ENCODE data around the gene DENND4B.
A peak's percentile ranks its signal among the peaks of the same experiment; 100 is the strongest.

Gene DENND4B

GRCh38 chr1:153968408-153968807, 21.9 kb upstream of the DENND4B start:
- Histone ChIP-seq H3K36me3 (ENCODE audit: control insufficient read depth, insufficient read depth, low read length) (no peaks in the 10 kb centered on the region; the same call in 1 of the 2 replicates), H3K4me3 (ENCODE audit: low read length) (peak overlapping the region; percentile 5; the same call in 1 of the 2 replicates), H3K27me3 (ENCODE audit: control insufficient read depth, insufficient read depth, low read length) (no peaks in the 10 kb centered on the region), H3K27ac (ENCODE audit: low read length) (no peak overlapping the region), H3K4me1 (ENCODE audit: control insufficient read depth, insufficient read depth, low read length) (no peaks in the 10 kb centered on the region), H3K9me3 (ENCODE audit: control insufficient read depth, insufficient read depth, low read length) (no peaks in the 10 kb centered on the region)
- no peak for DNase-seq (ENCODE audit: low read depth, low spot score)
- WGBS (ENCODE audit: insufficient coverage, insufficient read length): no CpG with 5 or more reads among the region's 13 CpGs

GRCh38 chr1:153968000-153968363, 21.5 kb upstream of the DENND4B start:
- H3K4me1 ChIP-seq (ENCODE audit: control insufficient read depth, insufficient read depth, low read length): no peaks in the 10 kb centered on the region
- no peaks in the 10 kb centered on the region for H3K27me3 ChIP-seq (ENCODE audit: control insufficient read depth, insufficient read depth, low read length)
- WGBS (ENCODE audit: insufficient coverage, insufficient read length): no CpG with 5 or more reads among the region's 8 CpGs
- peak overlapping the region; percentile 19; the same call in 1 of the 2 replicates for H3K4me3 ChIP-seq (ENCODE audit: low read length)
- no peaks in the 10 kb centered on the region for H3K9me3 ChIP-seq (ENCODE audit: control insufficient read depth, insufficient read depth, low read length)
- H3K27ac ChIP-seq (ENCODE audit: low read length): no peak overlapping the region
- H3K36me3 ChIP-seq (ENCODE audit: control insufficient read depth, insufficient read depth, low read length): no peaks in the 10 kb centered on the region
- no peak for DNase-seq (ENCODE audit: low read depth, low spot score)

- Histone ChIP-seq H3K27ac (ENCODE audit: low read length) (peak within 1 kb of the TSS; percentile 13), H3K36me3 (ENCODE audit: control insufficient read depth, insufficient read depth, low read length) (no peaks in the 10 kb centered on the region), H3K4me3 (ENCODE audit: low read length) (peak within 1 kb of the TSS; percentile 42; the same call in 1 of the 2 replicates), H3K4me1 (ENCODE audit: control insufficient read depth, insufficient read depth, low read length) (no peaks in the 10 kb centered on the region), H3K9me3 (ENCODE audit: control insufficient read depth, insufficient read depth, low read length) (no peaks in the 10 kb centered on the region), H3K27me3 (ENCODE audit: control insufficient read depth, insufficient read depth, low read length) (no peaks in the 10 kb centered on the region)
- peak; percentile 97 for DNase-seq (ENCODE audit: low read depth, low spot score)
- WGBS (ENCODE audit: insufficient coverage, insufficient read length): no CpG with 5 or more reads among the region's 60 CpGs
Measured at GRCh38 chr1:153967107-153967999, 20.8 kb upstream of the DENND4B start, which contains the start of gene CREB3L4. Gene CREB3L4, plus strand, starts transcription at chr1:153967902. Its CDS starts 624 bp downstream, at chr1:153968526.

GRCh38 chr1:153963850-153964331, 17.4 kb upstream of the DENND4B start:
- no CpG with 5 or more reads among the region's 22 CpGs for WGBS (ENCODE audit: insufficient coverage, insufficient read length)
- DNase-seq (ENCODE audit: low read depth, low spot score): no peak
- H3K4me1 ChIP-seq (ENCODE audit: control insufficient read depth, insufficient read depth, low read length): no peaks in the 10 kb centered on the region; the same call in 1 of the 2 replicates

GRCh38 chr1:153963030-153963849, 16.7 kb upstream of the DENND4B start, which contains the start of gene SLC39A1:
Gene SLC39A1, minus strand, starts transcription at chr1:153963537. Its CDS starts 822 bp downstream, at chr1:153962715.
- H3K4me3 ChIP-seq (ENCODE audit: low read length): peak within 1 kb of the TSS; percentile 87
- H3K9me3 ChIP-seq (ENCODE audit: control insufficient read depth, insufficient read depth, low read length): no peaks in the 10 kb centered on the region
- H3K27me3 ChIP-seq (ENCODE audit: control insufficient read depth, insufficient read depth, low read length): no peaks in the 10 kb centered on the region
- WGBS (ENCODE audit: insufficient coverage, insufficient read length): no CpG with 5 or more reads among the region's 54 CpGs
- H3K4me1 ChIP-seq (ENCODE audit: control insufficient read depth, insufficient read depth, low read length): no peaks in the 10 kb centered on the region; the same call in 1 of the 2 replicates
- H3K36me3 ChIP-seq (ENCODE audit: control insufficient read depth, insufficient read depth, low read length): peaks cover 13% of the 10 kb centered on the region
- H3K27ac ChIP-seq (ENCODE audit: low read length): peak within 1 kb of the TSS; percentile 36
- DNase-seq (ENCODE audit: low read depth, low spot score): peak; percentile 96

More at GRCh38 chr1:153963850-153964331, 17.4 kb upstream of the DENND4B start:
- Histone ChIP-seq H3K27me3 (ENCODE audit: control insufficient read depth, insufficient read depth, low read length) (no peaks in the 10 kb centered on the region), H3K36me3 (ENCODE audit: control insufficient read depth, insufficient read depth, low read length) (peaks cover 13% of the 10 kb centered on the region), H3K27ac (ENCODE audit: low read length) (peak overlapping the region; percentile 36), H3K9me3 (ENCODE audit: control insufficient read depth, insufficient read depth, low read length) (no peaks in the 10 kb centered on the region), H3K4me3 (ENCODE audit: low read length) (peak overlapping the region; percentile 87; the same call in 1 of the 2 replicates)

- H3K27me3 ChIP-seq (ENCODE audit: control insufficient read depth, insufficient read depth, low read length): no peaks in the 10 kb centered on the region
- H3K4me3 ChIP-seq (ENCODE audit: low read length): peak overlapping the region; percentile 87; the same call in 1 of the 2 replicates
- no peaks in the 10 kb centered on the region; the same call in 1 of the 2 replicates for H3K4me1 ChIP-seq (ENCODE audit: control insufficient read depth, insufficient read depth, low read length)
- no CpG with 5 or more reads among the region's 16 CpGs for WGBS (ENCODE audit: insufficient coverage, insufficient read length)
- H3K36me3 ChIP-seq (ENCODE audit: control insufficient read depth, insufficient read depth, low read length): peaks cover 13% of the 10 kb centered on the region
- no peak overlapping the region for H3K27ac ChIP-seq (ENCODE audit: low read length)
- no peaks in the 10 kb centered on the region for H3K9me3 ChIP-seq (ENCODE audit: control insufficient read depth, insufficient read depth, low read length)
- DNase-seq (ENCODE audit: low read depth, low spot score): no peak
Measured at GRCh38 chr1:153962088-153963029, 15.8 kb upstream of the DENND4B start.

GRCh38 chr1:153961421-153961820, 14.9 kb upstream of the DENND4B start:
- Histone ChIP-seq H3K4me3 (ENCODE audit: low read length) (no peak overlapping the region; the same call in 1 of the 2 replicates), H3K4me1 (ENCODE audit: control insufficient read depth, insufficient read depth, low read length) (no peaks in the 10 kb centered on the region; the same call in 1 of the 2 replicates), H3K9me3 (ENCODE audit: control insufficient read depth, insufficient read depth, low read length) (no peaks in the 10 kb centered on the region), H3K27me3 (ENCODE audit: control insufficient read depth, insufficient read depth, low read length) (no peaks in the 10 kb centered on the region), H3K36me3 (ENCODE audit: control insufficient read depth, insufficient read depth, low read length) (peaks cover 13% of the 10 kb centered on the region), H3K27ac (ENCODE audit: low read length) (no peak overlapping the region)
- DNase-seq (ENCODE audit: low read depth, low spot score): no peak
- no CpG with 5 or more reads among the region's 4 CpGs for WGBS (ENCODE audit: insufficient coverage, insufficient read length)

GRCh38 chr1:153960206-153960605, 13.7 kb upstream of the DENND4B start:
- Histone ChIP-seq H3K4me3 (ENCODE audit: low read length) (no peak overlapping the region), H3K36me3 (ENCODE audit: control insufficient read depth, insufficient read depth, low read length) (peaks cover 13% of the 10 kb centered on the region), H3K27me3 (ENCODE audit: control insufficient read depth, insufficient read depth, low read length) (no peaks in the 10 kb centered on the region), H3K9me3 (ENCODE audit: control insufficient read depth, insufficient read depth, low read length) (no peaks in the 10 kb centered on the region), H3K4me1 (ENCODE audit: control insufficient read depth, insufficient read depth, low read length) (no peaks in the 10 kb centered on the region; the same call in 1 of the 2 replicates), H3K27ac (ENCODE audit: low read length) (no peak overlapping the region)
- no peak for DNase-seq (ENCODE audit: low read depth, low spot score)
- WGBS (ENCODE audit: insufficient coverage, insufficient read length): no CpG with 5 or more reads among the region's 11 CpGs

- no peak for DNase-seq (ENCODE audit: low read depth, low spot score)
- no peaks in the 10 kb centered on the region for H3K9me3 ChIP-seq (ENCODE audit: control insufficient read depth, insufficient read depth, low read length)
- WGBS (ENCODE audit: insufficient coverage, insufficient read length): no CpG with 5 or more reads among the region's 3 CpGs
- H3K4me3 ChIP-seq (ENCODE audit: low read length): no peak overlapping the region
- no peaks in the 10 kb centered on the region; the same call in 1 of the 2 replicates for H3K4me1 ChIP-seq (ENCODE audit: control insufficient read depth, insufficient read depth, low read length)
- peaks cover 13% of the 10 kb centered on the region for H3K36me3 ChIP-seq (ENCODE audit: control insufficient read depth, insufficient read depth, low read length)
- H3K27ac ChIP-seq (ENCODE audit: low read length): no peak overlapping the region
- H3K27me3 ChIP-seq (ENCODE audit: control insufficient read depth, insufficient read depth, low read length): no peaks in the 10 kb centered on the region
Measured at GRCh38 chr1:153959454-153959853, 12.9 kb upstream of the DENND4B start.
